Gastrocnemius medialis (tissue), 4 donors: ENCODE results near the gene IQCH. TPM values are rescaled to one million over a fixed set of nuclear protein-coding genes. Genes with fewer than 3 reads are reported as not detected.

Experiments used
- ATAC-seq, 2 donors: fragments of 150-250 bp; one replicate each; pipeline ENCODE4 v1.9.1; 2016
- DNase-seq, 2 donors: peaks; one replicate each; pipeline ENCODE4 v3.0.0-alpha.2; 2019
- H3K27ac ChIP-seq, 4 donors: fragments of 200-600 bp; sonication (generic); 1 replicate in 1 of 4; 2 replicates in 3 of 4; pipeline ENCODE4 v1.5.1; 2016 to 2018; ENCODE audit warnings: mild to moderate bottlenecking in 2 of 4, moderate library complexity in 1 of 4
- H3K27me3 ChIP-seq, 3 donors: fragments of 200-600 bp; sonication (generic) in 2 of 3; 1 replicate in 1 of 3; 2 replicates in 2 of 3; pipeline versions ENCODE4 v1.5.1 to v1.6.0; 2016 to 2019; ENCODE audit warnings: mild to moderate bottlenecking in 1 of 3, moderate library complexity in 1 of 3
- H3K36me3 ChIP-seq, 2 donors: fragments of 200-600 bp; sonication (generic) in 1 of 2; one replicate each; pipeline ENCODE4 v1.5.1; 2017 to 2018
- H3K4me1 ChIP-seq, 2 donors: fragments of 200-600 bp; sonication (generic) in 1 of 2; one replicate each; pipeline ENCODE4 v1.5.1; 2016 to 2017; ENCODE audit warnings: mild to moderate bottlenecking in 2 of 2
- H3K4me3 ChIP-seq, 4 donors: fragments of 200-600 bp; sonication (generic) in 3 of 4; 1 replicate in 1 of 4; 2 replicates in 3 of 4; pipeline ENCODE4 v1.5.1; 2016 to 2019; ENCODE audit warnings: mild to moderate bottlenecking in 2 of 4
- H3K9me3 ChIP-seq, 3 donors: fragments of 200-600 bp; sonication (generic) in 2 of 3; 1 replicate in 1 of 3; 2 replicates in 2 of 3; pipeline ENCODE4 v1.5.1; 2016 to 2019
- CTCF ChIP-seq, 5 experiments: fragments of 450-650 bp in 3 of 5; fragments of 200-600 bp in 2 of 5; sonication (generic) in 2 of 5; IDR thresholded peaks in 4 of 5; conservative IDR thresholded peaks in 1 of 5; 1 replicate in 4 of 5; 2 replicates in 1 of 5; pipeline ENCODE4 v1.5.1; 2016 to 2019; ENCODE audit warnings: antibody characterized with exemption in 5 of 5, mild to moderate bottlenecking in 3 of 5, moderate library complexity in 3 of 5
- POLR2A ChIP-seq, 2 donors: fragments of 450-650 bp; IDR thresholded peaks; one replicate each; pipeline ENCODE4 v1.6.1; 2017; ENCODE audit warnings: antibody characterized with exemption in 2 of 2, mild to moderate bottlenecking in 2 of 2, moderate library complexity in 2 of 2
- in situ Hi-C, 4 donors: fragments of 200-750 bp; cut with MboI; loops; one replicate each; pipeline versions ENCODE4 v1.15.0 to v1.8.0; 2017; ENCODE audit warnings: low sequenced_read_pairs in 4 of 4
- intact Hi-C: fragments of 100-400 bp; cut with DNase I; formaldehyde crosslinking; loops from one replicate; pipeline ENCODE4 v1.15.1; 2023; ENCODE audit warnings: low total_unique reads
- total RNA-seq, 4 donors: library from RNA; depleted of rRNA; stranded (reverse); fragments of >200 nt; gene quantifications; one replicate each; pipeline versions ENCODE4 v1.1.0 to v1.2.3, GENCODE V29; 2016

IQCH gene
- total RNA-seq, 4 donors from 2014 or later = 0.07 to 0.65 (median 0.32) TPM

GRCh38 chr15:67528513-67528912 is 273.9 kb downstream of the IQCH start:
- Histone ChIP-seq H3K4me1 (peaks cover 40 to 55% of the 10 kb centered on the region in 2 donors), H3K27ac (peak overlapping the region; percentile 36 to 99 (median 84)), H3K4me3 (no peak overlapping the region), H3K36me3 (peaks cover 0 to 8% of the 10 kb centered on the region in 2 donors), H3K9me3 (no peaks in the 10 kb centered on the region), H3K27me3 (no peaks in the 10 kb centered on the region)
- DNase-seq (no peak), ATAC-seq (peak; percentile 82 to 90)
- in situ Hi-C loops = loop anchor here in 1 of 4 donors (25.0 kb wide), 1 partner anchor 309 kb away; the partner anchor contains the start of genes RNU6-1 and SKOR1
- intact Hi-C loops = no loop called here
- TF ChIP-seq CTCF (IDR thresholded peaks at IDR 0.05 in 4 of 5, conservative IDR thresholded peaks at IDR 0.05 in 1 of 5) (no peak), POLR2A (IDR thresholded peaks at IDR 0.05) (no peak)

- ATAC-seq = no peak
- intact Hi-C loops (no loop called here), in situ Hi-C loops (loop anchor here in 1 of 4 donors (25.0 kb wide), 1 partner anchor 306 kb away; the partner anchor contains the start of genes RNU6-1 and SKOR1)
These were observed 276.9 kb downstream of the IQCH start for GRCh38 chr15:67531379-67531914.

GRCh38 chr15:67533873-67534272 is 279.3 kb downstream of the IQCH start:
- H3K27me3 ChIP-seq = no peaks in the 10 kb centered on the region
- in situ Hi-C loops (loop anchor here in 1 of 4 donors (25.0 kb wide), 1 partner anchor 303 kb away; the partner anchor contains the start of genes RNU6-1 and SKOR1), intact Hi-C loops (no loop called here)
- peaks cover 3 to 11% of the 10 kb centered on the region in 2 donors for H3K4me1 ChIP-seq
- DNase-seq (no peak), ATAC-seq (peak; percentile 84 to 96)
- TF ChIP-seq POLR2A (IDR thresholded peaks at IDR 0.05) = no peak
- TF ChIP-seq CTCF (IDR thresholded peaks at IDR 0.05 in 4 of 5, conservative IDR thresholded peaks at IDR 0.05 in 1 of 5) = no peak
- no peaks in the 10 kb centered on the region for H3K9me3 ChIP-seq
- no peak overlapping the region for H3K4me3 ChIP-seq
- no peaks in the 10 kb centered on the region for H3K36me3 ChIP-seq
- peak overlapping the region in 1 of 4 donors; percentile 28 for H3K27ac ChIP-seq

More at GRCh38 chr15:67531379-67531914, 276.9 kb downstream of the IQCH start:
- Histone ChIP-seq H3K4me3 (no peak overlapping the region), H3K4me1 (peaks cover 23 to 35% of the 10 kb centered on the region in 2 donors), H3K9me3 (no peaks in the 10 kb centered on the region), H3K27ac (no peak overlapping the region), H3K27me3 (no peaks in the 10 kb centered on the region), H3K36me3 (peaks cover 0 to 8% of the 10 kb centered on the region in 2 donors)
- TF ChIP-seq CTCF (IDR thresholded peaks at IDR 0.05 in 4 of 5, conservative IDR thresholded peaks at IDR 0.05 in 1 of 5) = no peak
- TF ChIP-seq POLR2A (IDR thresholded peaks at IDR 0.05) = no peak
- no peak for DNase-seq

- ATAC-seq (no peak), DNase-seq (no peak)
- intact Hi-C loops = no loop called here
- Histone ChIP-seq H3K4me1 (peaks cover 0 to 6% of the 10 kb centered on the region in 2 donors), H3K36me3 (no peaks in the 10 kb centered on the region), H3K9me3 (no peaks in the 10 kb centered on the region), H3K27ac (peak overlapping the region in 1 of 4 donors; percentile 28), H3K4me3 (no peak overlapping the region), H3K27me3 (no peaks in the 10 kb centered on the region)
- TF ChIP-seq POLR2A (IDR thresholded peaks at IDR 0.05) (no peak), CTCF (IDR thresholded peaks at IDR 0.05 in 4 of 5, conservative IDR thresholded peaks at IDR 0.05 in 1 of 5) (no peak)
- in situ Hi-C loops = loop anchor here in 1 of 4 donors (25.0 kb wide), 1 partner anchor 303 kb away; the partner anchor contains the start of genes RNU6-1 and SKOR1
These were observed 279.8 kb downstream of the IQCH start for GRCh38 chr15:67534360-67534759.
